K562 (cell line): ENCODE measurements around the gene ACY1. TPM values are rescaled to one million over a fixed set of nuclear protein-coding genes. Genes with fewer than 3 reads are reported as not detected.

ENCODE experiments used
- DLX4 ChIP-seq: fragments of 250-450 bp; sonication (Bioruptor Pico); IDR thresholded peaks from 2 replicates; pipeline ENCODE4 v1.6.1; 2021; ENCODE audit warnings: mild to moderate bottlenecking
- ELF1 ChIP-seq: fragments of 200-800 bp; sonication (Bioruptor generic); IDR thresholded peaks from 2 replicates; pipeline ENCODE4 v1.6.1; 2016; ENCODE audit warnings: missing genetic modification characterization, missing compliant biosample characterization
- HBP1 ChIP-seq: fragments of 450-650 bp; formaldehyde crosslinking; IDR thresholded peaks from 2 replicates; pipeline ENCODE4 v1.4.0; 2022; ENCODE audit warnings: missing genetic modification characterization
- HIVEP1 ChIP-seq: fragments of 250-450 bp; sonication (Bioruptor Pico); IDR thresholded peaks from 2 replicates; pipeline ENCODE4 v1.4.0; 2020; ENCODE audit warnings: mild to moderate bottlenecking
- MBD1 ChIP-seq: fragments of 250-450 bp; sonication (Bioruptor Pico); IDR thresholded peaks from 2 replicates; pipeline ENCODE4 v1.8.0; 2022; ENCODE audit warnings: inconsistent platforms
- MEF2A ChIP-seq: IDR thresholded peaks from 2 replicates; pipeline ENCODE4 v1.6.1; 2011; ENCODE audit warnings: low read depth, mild to moderate bottlenecking, low read length, moderate library complexity; ENCODE audit not compliant: control insufficient read depth
- NR2C2 ChIP-seq, 2 experiments: fragments of 200-800 bp in 1 of 2; sonication (Bioruptor generic) in 1 of 2; sonication (generic) in 1 of 2; formaldehyde crosslinking in 1 of 2; IDR thresholded peaks; 2 replicates each; pipeline versions ENCODE4 v1.6.1 to v1.8.0; 2016 to 2022; ENCODE audit warnings: mild to moderate bottlenecking in 1 of 2, missing compliant biosample characterization in 1 of 2, missing genetic modification characterization in 1 of 2, missing genetic modification reagents in 1 of 2
- NRF1 ChIP-seq, 2 experiments: fragments of 450-650 bp; IDR thresholded peaks in 1 of 2; conservative IDR thresholded peaks in 1 of 2; 2 replicates each; pipeline ENCODE4 v1.6.1; 2014; ENCODE audit warnings: mild to moderate bottlenecking in 2 of 2
- PHF8 ChIP-seq: fragments of 200-600 bp; sonication (generic); IDR thresholded peaks from 2 replicates; pipeline ENCODE4 v1.6.1; 2012; ENCODE audit warnings: mixed run types, mild to moderate bottlenecking, inconsistent platforms, low read length, moderate library complexity, borderline replicate concordance
- PHTF2 ChIP-seq: fragments of 250-450 bp; sonication (Bioruptor Pico); IDR thresholded peaks from 2 replicates; pipeline ENCODE4 v1.5.0; 2021; ENCODE audit warnings: mild to moderate bottlenecking
- RBM39 ChIP-seq: fragments of 200-400 bp; formaldehyde crosslinking; optimal IDR thresholded peaks from 2 replicates; pipeline ENCODE3; 2018; ENCODE audit warnings: low read depth, low read length
- STAG1 ChIP-seq: sonication (generic); formaldehyde crosslinking; IDR thresholded peaks from 2 replicates; pipeline ENCODE4 v1.5.0; 2020; ENCODE audit warnings: missing genetic modification reagents, borderline replicate concordance
- TARDBP ChIP-seq: fragments of 450-650 bp; IDR thresholded peaks from 2 replicates; pipeline ENCODE4 v1.6.1; 2016
- VEZF1 ChIP-seq: fragments of 200-800 bp; sonication (Bioruptor generic); IDR thresholded peaks from 2 replicates; pipeline ENCODE4 v1.6.1; 2017; ENCODE audit warnings: missing genetic modification characterization, missing compliant biosample characterization
- ZFP30 ChIP-seq: fragments of 250-450 bp; sonication (Bioruptor Pico); IDR thresholded peaks from 2 replicates; pipeline ENCODE4 v1.8.0; 2022; ENCODE audit warnings: moderate library complexity, mild to moderate bottlenecking, inconsistent platforms, borderline replicate concordance
- ZNF124 ChIP-seq: sonication (generic); formaldehyde crosslinking; IDR thresholded peaks from 2 replicates; pipeline ENCODE4 v1.8.1; 2022; ENCODE audit warnings: missing genetic modification reagents
- ZNF639 ChIP-seq, 2 experiments: fragments of 200-800 bp in 1 of 2; sonication (Bioruptor generic) in 1 of 2; sonication (generic) in 1 of 2; formaldehyde crosslinking in 1 of 2; IDR thresholded peaks in 1 of 2; conservative IDR thresholded peaks in 1 of 2; 2 replicates each; pipeline versions ENCODE4 v1.5.0 to v1.6.1; 2016 to 2020; ENCODE audit warnings: missing compliant biosample characterization in 1 of 2, missing genetic modification characterization in 1 of 2, missing genetic modification reagents in 1 of 2
- ZNF699 ChIP-seq: fragments of 250-450 bp; sonication (Bioruptor Pico); IDR thresholded peaks from 2 replicates; pipeline ENCODE4 v1.8.0; 2021; ENCODE audit warnings: mild to moderate bottlenecking, moderate library complexity; ENCODE audit not compliant: insufficient replicate concordance
- ZSCAN29 ChIP-seq: fragments of 450-650 bp; IDR thresholded peaks from 2 replicates; pipeline ENCODE4 v1.6.1; 2017
- polyA plus RNA-seq, 8 experiments: library from polyadenylated mRNA; depleted of rRNA in 4 of 8; stranded (reverse) in 5 of 8; unstranded in 3 of 8; fragments of >200 nt; fragmentation: Nextera tagmentation in 2 of 8; fragmentation: Illumina TruSeq in 1 of 8; extraction: Ambion mirVana in 2 of 8; extraction: Trizol in 1 of 8; gene quantifications; 2 replicates each; pipeline versions ENCODE4 v1.2.1 to v1.2.3, GENCODE V29; 2011 to 2014; ENCODE audit warnings: inconsistent platforms in 1 of 8, missing spikeins in 1 of 8
- total RNA-seq, 7 experiments: library from RNA; depleted of rRNA in 6 of 7; stranded (reverse); fragments of >200 nt in 6 of 7; fragmentation: Illumina TruSeq in 2 of 7; extraction: Trizol in 2 of 7; gene quantifications; 2 replicates each; pipeline versions ENCODE4 v1.2.1 to v1.2.3, GENCODE V29; 2011 to 2021; ENCODE audit warnings: low replicate concordance in 1 of 7

ACY1 gene
- total and polyA plus RNA-seq, 9 of the 15 experiments (the other 6 are each of a cell fraction or from before 2014, with no cell fraction given): 70.7 to 195 (median 123) TPM

- TF ChIP-seq DLX4 (no peak), ZSCAN29 (no peak), STAG1 (CRISPR knock-in tag) (no peak), HIVEP1 (CRISPR knock-in tag) (no peak), PHTF2 (CRISPR knock-in tag) (no peak), ZNF639 (CRISPR knock-in tag; conservative IDR thresholded peaks at IDR 0.05 in 1 of 2, IDR thresholded peaks at IDR 0.05 in 1 of 2) (0 out of 4 replicates have a peak, but pooled peaks of 1 of the 2 experiments have one; percentile 25), HBP1 (CRISPR knock-in tag) (no peak), PHF8 (peak; percentile 62; the same call in 1 of the 2 replicates), VEZF1 (CRISPR knock-in tag) (peak; percentile 94), MBD1 (no peak), MEF2A (no peak), ELF1 (peak; percentile 41; the same call in 1 of the 2 replicates), ZNF124 (CRISPR knock-in tag) (no peak), ZNF699 (CRISPR knock-in tag) (no peak), TARDBP (no peak), RBM39 (no peak), NRF1 (conservative IDR thresholded peaks at IDR 0.05 in 1 of 2, IDR thresholded peaks at IDR 0.05 in 1 of 2) (peak in 1 of 2 experiments; percentile 53; a peak in 2 of 4 replicates), ZFP30 (no peak), NR2C2 (CRISPR knock-in tag; IDR thresholded peaks at IDR 0.05) (no peak), NR2C2 (tag; IDR thresholded peaks at IDR 0.05) (peak; percentile 34; the same call in 1 of the 2 replicates)
Observed at GRCh38 chr3:51967384-51968169, 15.8 kb upstream of the ACY1 start, which contains the start of gene PCBP4 (continued).
